ENCODE measurements around the gene ANKS1A.
"Not testable (repeated sequence)": the region's sequence is repeated elsewhere in the genome, so short reads cannot be mapped to it uniquely, and the experiment has no call there.

ANKS1A gene

DNA sequence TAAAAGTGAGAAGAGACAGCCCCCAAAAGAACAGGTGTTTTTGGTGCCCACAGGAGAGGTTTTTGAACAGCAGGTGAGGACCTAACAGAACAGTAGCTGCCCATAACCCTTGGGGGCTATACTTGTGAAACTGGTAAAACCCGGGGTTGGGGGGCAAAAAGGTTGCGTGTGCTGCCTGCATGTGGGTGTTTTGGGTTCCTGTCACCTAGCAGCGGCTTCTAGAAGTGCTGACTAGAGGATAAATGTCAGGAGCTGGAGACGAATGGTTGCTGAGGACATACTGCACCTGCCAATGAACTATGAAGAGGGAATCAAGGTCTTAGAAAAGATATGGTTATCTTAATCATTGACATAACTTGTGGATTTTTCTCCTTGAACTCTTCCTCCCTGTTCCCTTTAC lies 17.2 kb upstream of the ANKS1A start:
- TF ChIP-seq, protein P1, sequence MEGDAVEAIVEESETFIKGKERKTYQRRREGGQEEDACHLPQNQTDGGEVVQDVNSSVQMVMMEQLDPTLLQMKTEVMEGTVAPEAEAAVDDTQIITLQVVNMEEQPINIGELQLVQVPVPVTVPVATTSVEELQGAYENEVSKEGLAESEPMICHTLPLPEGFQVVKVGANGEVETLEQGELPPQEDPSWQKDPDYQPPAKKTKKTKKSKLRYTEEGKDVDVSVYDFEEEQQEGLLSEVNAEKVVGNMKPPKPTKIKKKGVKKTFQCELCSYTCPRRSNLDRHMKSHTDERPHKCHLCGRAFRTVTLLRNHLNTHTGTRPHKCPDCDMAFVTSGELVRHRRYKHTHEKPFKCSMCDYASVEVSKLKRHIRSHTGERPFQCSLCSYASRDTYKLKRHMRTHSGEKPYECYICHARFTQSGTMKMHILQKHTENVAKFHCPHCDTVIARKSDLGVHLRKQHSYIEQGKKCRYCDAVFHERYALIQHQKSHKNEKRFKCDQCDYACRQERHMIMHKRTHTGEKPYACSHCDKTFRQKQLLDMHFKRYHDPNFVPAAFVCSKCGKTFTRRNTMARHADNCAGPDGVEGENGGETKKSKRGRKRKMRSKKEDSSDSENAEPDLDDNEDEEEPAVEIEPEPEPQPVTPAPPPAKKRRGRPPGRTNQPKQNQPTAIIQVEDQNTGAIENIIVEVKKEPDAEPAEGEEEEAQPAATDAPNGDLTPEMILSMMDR (IDR thresholded peaks at IDR 0.05; ENCODE audit: insufficient read depth, low read depth, low read length, missing control alignments), result no peak
- no peak for DNase-seq (ENCODE audit: low read depth)
- H3K4me3 ChIP-seq (ENCODE audit: low read depth, low read length), result no peak overlapping the region

DNA sequence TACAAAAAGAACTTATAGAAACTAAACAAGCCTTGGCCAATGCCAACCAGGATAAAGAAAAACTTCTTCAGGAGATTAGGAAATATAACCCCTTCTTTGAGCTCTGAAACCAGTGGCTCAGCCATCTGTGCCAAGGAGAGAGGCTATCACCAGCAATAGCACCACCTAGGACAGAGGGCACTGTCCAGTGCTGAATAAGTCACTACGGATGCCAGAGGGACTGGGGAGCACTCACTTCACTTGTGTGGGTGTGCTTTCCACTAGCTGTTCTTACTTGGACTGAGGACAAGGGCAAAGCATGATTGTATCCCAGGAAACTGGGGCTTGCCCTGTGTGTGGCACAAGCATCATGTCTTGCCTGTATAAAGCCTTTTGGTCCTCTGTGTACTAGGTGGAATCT lies 16.7 kb upstream of the ANKS1A start:
- TF ChIP-seq, protein P1 (IDR thresholded peaks at IDR 0.05; ENCODE audit: insufficient read depth, low read depth, low read length, missing control alignments), result no peak
- no peak for DNase-seq (ENCODE audit: low read depth)
- no peak overlapping the region for H3K4me3 ChIP-seq (ENCODE audit: low read depth, low read length)

DNA sequence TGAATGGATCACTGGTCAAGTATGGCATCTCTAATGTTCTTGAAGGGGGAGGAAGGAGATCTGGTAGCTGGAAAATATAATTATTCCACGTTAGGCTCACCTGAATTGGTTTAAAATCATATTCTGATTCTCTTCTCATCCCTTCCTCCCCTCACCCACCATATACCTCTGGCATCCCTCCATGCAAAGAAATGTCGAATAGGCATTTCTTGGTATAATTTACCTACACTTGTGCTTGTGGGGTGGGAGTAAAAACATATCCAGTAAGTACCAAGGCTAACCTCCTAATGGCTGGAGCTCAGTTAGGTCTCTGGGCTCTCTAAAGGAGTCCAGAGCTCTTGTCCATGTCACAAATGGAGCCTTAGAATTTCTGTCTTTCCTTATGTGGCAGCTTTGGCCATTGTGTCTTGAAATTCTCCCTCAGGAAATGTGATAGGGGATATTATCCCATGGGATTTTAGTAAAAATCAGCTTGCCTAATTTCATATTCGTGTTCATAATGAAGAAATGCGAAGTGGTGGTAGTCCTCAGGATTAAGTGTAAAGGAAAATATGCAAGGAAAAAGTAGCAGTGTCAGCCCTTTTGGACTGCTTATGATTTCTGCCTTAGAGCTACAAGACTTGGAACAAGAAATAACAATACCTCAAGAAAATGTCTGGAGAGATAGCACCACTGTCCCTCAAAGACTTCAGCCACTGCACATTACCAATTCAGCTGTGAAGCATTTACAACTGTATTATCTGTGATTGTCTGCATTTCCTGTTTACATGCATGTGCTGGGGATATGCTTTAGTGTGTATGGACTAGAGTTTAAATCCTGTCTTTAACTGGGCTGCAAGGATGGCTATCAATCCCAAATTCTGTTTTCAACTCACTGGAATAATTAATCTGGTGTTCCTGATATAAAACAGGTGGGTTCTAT lies 13.5 kb upstream of the ANKS1A start:
- H3K4me3 ChIP-seq (ENCODE audit: low read depth, low read length), result no peak overlapping the region
- TF ChIP-seq, protein P1 (IDR thresholded peaks at IDR 0.05; ENCODE audit: insufficient read depth, low read depth, low read length, missing control alignments), result no peak
- DNase-seq (ENCODE audit: low read depth), result no peak

DNA sequence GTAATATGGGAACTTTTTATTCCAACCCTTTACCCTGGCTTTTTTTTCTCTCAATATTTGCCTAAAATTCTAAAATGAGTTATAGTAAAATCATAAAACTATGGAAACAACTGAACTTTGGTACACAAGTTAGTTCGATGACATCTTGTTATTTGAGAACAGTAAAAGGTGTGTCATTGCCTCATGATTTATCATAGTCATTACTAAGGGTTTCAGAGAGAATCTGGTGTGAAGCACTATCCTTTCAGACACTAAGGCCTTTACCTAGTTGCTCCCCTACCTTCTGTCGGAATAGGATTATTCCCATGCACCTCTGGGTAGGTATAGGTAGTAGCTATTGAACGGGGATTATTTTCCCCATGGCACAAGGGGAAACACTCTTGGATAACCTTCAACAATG lies 12.6 kb upstream of the ANKS1A start:
- TF ChIP-seq, protein P1 (IDR thresholded peaks at IDR 0.05; ENCODE audit: insufficient read depth, low read depth, low read length, missing control alignments), result no peak
- no peak overlapping the region for H3K4me3 ChIP-seq (ENCODE audit: low read depth, low read length)
- no peak for DNase-seq (ENCODE audit: low read depth)

DNA sequence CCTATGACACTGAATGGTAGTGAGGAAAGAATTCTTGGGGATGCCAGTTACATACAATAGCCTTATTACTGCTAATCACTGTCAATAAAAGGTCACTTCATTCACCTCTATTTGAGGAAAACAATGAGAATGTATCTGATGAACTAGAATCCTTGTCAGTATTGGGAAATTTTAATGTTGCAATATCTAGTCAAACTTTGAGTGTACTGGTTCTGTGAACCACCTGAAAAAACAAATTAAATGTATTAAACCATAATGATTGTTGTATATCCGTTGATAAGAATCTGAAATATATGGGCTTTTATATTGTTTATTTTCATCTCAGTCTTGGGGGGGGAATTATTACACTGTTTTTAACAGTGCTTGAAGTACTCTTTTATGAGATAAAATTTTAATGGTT lies 11.8 kb upstream of the ANKS1A start:
- TF ChIP-seq, protein P1 (IDR thresholded peaks at IDR 0.05; ENCODE audit: insufficient read depth, low read depth, low read length, missing control alignments), result no peak
- no peak overlapping the region for H3K4me3 ChIP-seq (ENCODE audit: low read depth, low read length)
- no peak for DNase-seq (ENCODE audit: low read depth)

DNA sequence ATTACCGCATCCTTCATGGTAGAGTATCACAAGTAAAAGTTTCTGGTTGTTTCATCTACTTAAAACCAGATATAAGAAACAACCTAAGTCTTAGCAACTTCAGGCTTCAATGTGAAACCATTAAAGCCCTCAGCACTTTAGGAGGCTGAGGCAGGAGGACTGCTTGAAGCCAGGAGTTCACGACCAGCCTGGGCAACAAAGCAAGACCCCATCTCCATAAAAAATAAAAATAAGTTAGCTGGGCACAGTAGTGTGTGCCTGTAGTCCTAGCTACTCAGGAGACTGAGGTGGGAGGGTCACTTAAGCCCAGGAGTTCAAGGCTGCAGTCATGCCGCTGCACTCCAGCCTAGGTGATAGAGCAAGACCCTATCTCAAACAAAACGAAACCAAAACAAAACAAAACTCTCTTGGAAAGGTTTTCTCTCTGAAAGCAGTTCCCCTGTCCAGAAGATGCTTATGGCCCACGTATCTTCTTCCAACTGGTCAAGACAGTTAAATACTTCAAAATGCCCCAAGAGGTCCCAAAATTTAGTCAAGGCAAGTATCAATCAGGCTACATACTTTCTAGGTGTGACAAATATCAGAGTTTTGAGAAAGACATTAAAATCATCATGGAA lies 11.1 kb upstream of the ANKS1A start:
- DNase-seq (ENCODE audit: low read depth), result no peak
- TF ChIP-seq, protein P1 (IDR thresholded peaks at IDR 0.05; ENCODE audit: insufficient read depth, low read depth, low read length, missing control alignments), result no peak
- H3K4me3 ChIP-seq (ENCODE audit: low read depth, low read length), result no peak overlapping the region

DNA sequence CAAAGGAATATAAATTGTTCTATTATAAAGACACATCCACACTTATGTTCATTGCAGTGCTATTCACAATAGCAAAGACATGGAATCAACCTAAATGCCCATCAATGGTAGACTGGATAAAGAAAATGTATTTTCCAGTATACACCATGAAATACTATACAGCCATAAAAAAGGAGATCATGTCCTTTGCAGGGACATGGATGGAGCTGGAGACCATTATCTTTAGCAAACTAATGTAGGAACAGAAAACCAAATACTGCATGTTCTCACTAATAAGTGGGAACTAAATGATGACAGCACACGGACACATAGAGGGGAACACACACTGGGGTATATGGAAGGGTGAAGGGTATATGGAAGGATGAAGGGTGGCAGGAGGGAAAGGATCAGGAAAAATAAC lies 5.0 kb upstream of the ANKS1A start:
- DNase-seq (ENCODE audit: low read depth), result not testable (repeated sequence)

More for the DNA sequence above, 5.0 kb upstream of the ANKS1A start:
- not testable (repeated sequence) for H3K4me3 ChIP-seq (ENCODE audit: low read depth, low read length)
